Parathyroid adenoma (tissue), 2 donors: ENCODE measurements around the gene FYN.

Source experiments
- H2AFZ ChIP-seq: fragments of 300-600 bp; sonication (generic); one replicate; pipeline ENCODE4 v1.7.0; 2017; ENCODE audit warnings: antibody characterized with exemption, mild to moderate bottlenecking
- H3K27ac ChIP-seq: fragments of 300-600 bp; sonication (generic); one replicate; pipeline ENCODE4 v1.7.0; 2017
- H3K27me3 ChIP-seq: fragments of 300-600 bp; sonication (generic); one replicate; pipeline ENCODE4 v1.7.0; 2017; ENCODE audit warnings: low read length; ENCODE audit not compliant: control insufficient read depth, insufficient read depth
- H3K36me3 ChIP-seq: fragments of 300-600 bp; sonication (generic); one replicate; pipeline ENCODE4 v1.7.0; 2017; ENCODE audit warnings: low read length; ENCODE audit not compliant: control insufficient read depth, insufficient read depth
- H3K4me1 ChIP-seq: fragments of 300-600 bp; sonication (generic); one replicate; pipeline ENCODE4 v1.7.0; 2017; ENCODE audit warnings: control low read depth
- H3K4me2 ChIP-seq: fragments of 300-600 bp; sonication (generic); one replicate; pipeline ENCODE4 v1.7.0; 2017; ENCODE audit warnings: low read length
- H3K4me3 ChIP-seq: fragments of 300-600 bp; sonication (generic); one replicate; pipeline ENCODE4 v1.7.0; 2017; ENCODE audit warnings: low read depth, low read length
- H3K79me2 ChIP-seq: fragments of 300-600 bp; sonication (generic); one replicate; pipeline ENCODE4 v1.7.0; 2017; ENCODE audit warnings: control low read depth
- H3K9ac ChIP-seq: fragments of 300-600 bp; sonication (generic); one replicate; pipeline ENCODE4 v1.7.0; 2017; ENCODE audit warnings: mild to moderate bottlenecking
- H3K9me3 ChIP-seq: fragments of 300-600 bp; sonication (generic); one replicate; pipeline ENCODE4 v1.7.0; 2017; ENCODE audit warnings: low read length; ENCODE audit not compliant: control insufficient read depth
- CTCF ChIP-seq: fragments of 300-600 bp; sonication (generic); IDR thresholded peaks from one replicate; pipeline ENCODE4 v1.7.0; 2017; ENCODE audit warnings: antibody characterized with exemption, mild to moderate bottlenecking
- donor health status: primary hyperparathyroidism.

The FYN gene

GRCh38 chr6:111824608-111825337 is 48.5 kb downstream of the FYN start:
- Histone ChIP-seq H3K4me3 (no peak overlapping the region), H3K79me2 (peaks cover 5% of the 10 kb centered on the region), H2AFZ (no peak overlapping the region), H3K36me3 (no peaks in the 10 kb centered on the region), H3K4me1 (peaks cover 10% of the 10 kb centered on the region), H3K9me3 (no peaks in the 10 kb centered on the region), H3K9ac (no peak overlapping the region), H3K27ac (no peak overlapping the region), H3K27me3 (no peaks in the 10 kb centered on the region), H3K4me2 (no peak overlapping the region)
- TF ChIP-seq CTCF = no peak

GRCh38 chr6:111823831-111824607 is 49.2 kb downstream of the FYN start:
- Histone ChIP-seq H3K4me1 (peaks cover 10% of the 10 kb centered on the region), H3K9me3 (no peaks in the 10 kb centered on the region), H2AFZ (no peak overlapping the region), H3K4me2 (no peak overlapping the region), H3K36me3 (no peaks in the 10 kb centered on the region), H3K27me3 (no peaks in the 10 kb centered on the region), H3K4me3 (no peak overlapping the region), H3K79me2 (peaks cover 2% of the 10 kb centered on the region), H3K27ac (peak overlapping the region; percentile 36), H3K9ac (no peak overlapping the region)
- TF ChIP-seq CTCF = no peak

GRCh38 chr6:111823012-111823411 is 50.2 kb downstream of the FYN start:
- H3K36me3 ChIP-seq = no peaks in the 10 kb centered on the region
- H3K4me3 ChIP-seq = no peak overlapping the region
- H3K4me1 ChIP-seq = peaks cover 14% of the 10 kb centered on the region
- no peaks in the 10 kb centered on the region for H3K9me3 ChIP-seq
- no peak overlapping the region for H3K4me2 ChIP-seq
- H3K27me3 ChIP-seq = no peaks in the 10 kb centered on the region
- no peaks in the 10 kb centered on the region for H3K79me2 ChIP-seq
- H3K9ac ChIP-seq = no peak overlapping the region
- H3K27ac ChIP-seq = peak overlapping the region; percentile 36
- no peak overlapping the region for H2AFZ ChIP-seq
- TF ChIP-seq CTCF = no peak

- Histone ChIP-seq H3K27ac (no peak overlapping the region), H3K4me3 (no peak overlapping the region), H3K27me3 (no peaks in the 10 kb centered on the region), H3K4me1 (peaks cover 15% of the 10 kb centered on the region), H2AFZ (no peak overlapping the region), H3K9ac (no peak overlapping the region), H3K36me3 (no peaks in the 10 kb centered on the region), H3K4me2 (no peak overlapping the region), H3K79me2 (no peaks in the 10 kb centered on the region), H3K9me3 (no peaks in the 10 kb centered on the region)
- no peak for TF ChIP-seq CTCF
Measured at GRCh38 chr6:111819458-111819857, 53.8 kb downstream of the FYN start.
